GM18868 (cell line): ENCODE data around the gene PRMT2.

Experiments used
- ATAC-seq: cut with Tn5 transposase; IDR thresholded peaks from one replicate; pipeline ENCODE4 v1.9.1; 2021; ENCODE audit warnings: mild to moderate bottlenecking, moderate library complexity; ENCODE audit not compliant: unreplicated experiment

PRMT2 gene

GRCh38 chr21:46639489-46640386 lies 4.3 kb downstream of the PRMT2 start:
- ATAC-seq = no peak

DNA sequence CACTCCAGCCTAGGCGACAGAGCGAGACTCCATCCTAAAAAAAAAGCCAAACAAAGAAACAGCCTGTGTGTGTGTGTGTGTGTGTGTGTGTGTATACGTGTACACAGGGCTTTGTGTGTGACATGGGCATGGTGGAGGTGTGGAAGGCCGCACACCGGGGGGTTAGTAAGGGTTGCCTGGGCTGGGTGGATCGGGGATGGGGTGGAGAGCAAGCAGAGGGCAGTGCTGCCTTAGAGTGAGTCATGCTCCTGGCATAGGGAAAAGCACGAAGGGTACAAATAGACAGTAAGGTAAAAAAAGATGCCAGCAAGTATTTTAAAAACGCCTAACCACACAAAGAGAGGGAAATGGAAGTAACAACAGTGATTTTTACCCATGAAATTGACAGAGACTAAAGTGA lies 6.2 kb downstream of the PRMT2 start:
- no peak for ATAC-seq

- ATAC-seq = no peak
These were observed 8.1 kb downstream of the PRMT2 start for GRCh38 chr21:46643379-46644177.

DNA sequence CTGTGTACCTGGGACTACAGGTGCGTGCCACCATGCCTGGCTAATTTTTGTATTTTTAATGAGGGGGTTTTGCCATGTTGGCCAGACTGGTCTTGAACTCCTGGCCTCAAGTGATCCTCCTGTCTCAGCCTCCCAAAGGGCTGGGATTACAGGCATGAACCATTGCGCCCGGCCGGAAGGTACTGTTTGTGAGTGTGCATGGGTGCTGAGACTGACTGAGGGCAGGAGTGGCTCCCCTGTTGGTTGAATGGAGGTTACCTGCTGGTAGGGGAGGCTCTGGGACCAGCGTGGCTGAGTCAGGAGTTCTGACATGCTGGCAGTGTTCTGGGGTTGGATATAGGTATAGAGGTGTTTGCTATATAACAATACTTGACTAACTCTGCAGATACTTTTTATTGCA lies 10.4 kb downstream of the PRMT2 start:
- no peak for ATAC-seq

DNA sequence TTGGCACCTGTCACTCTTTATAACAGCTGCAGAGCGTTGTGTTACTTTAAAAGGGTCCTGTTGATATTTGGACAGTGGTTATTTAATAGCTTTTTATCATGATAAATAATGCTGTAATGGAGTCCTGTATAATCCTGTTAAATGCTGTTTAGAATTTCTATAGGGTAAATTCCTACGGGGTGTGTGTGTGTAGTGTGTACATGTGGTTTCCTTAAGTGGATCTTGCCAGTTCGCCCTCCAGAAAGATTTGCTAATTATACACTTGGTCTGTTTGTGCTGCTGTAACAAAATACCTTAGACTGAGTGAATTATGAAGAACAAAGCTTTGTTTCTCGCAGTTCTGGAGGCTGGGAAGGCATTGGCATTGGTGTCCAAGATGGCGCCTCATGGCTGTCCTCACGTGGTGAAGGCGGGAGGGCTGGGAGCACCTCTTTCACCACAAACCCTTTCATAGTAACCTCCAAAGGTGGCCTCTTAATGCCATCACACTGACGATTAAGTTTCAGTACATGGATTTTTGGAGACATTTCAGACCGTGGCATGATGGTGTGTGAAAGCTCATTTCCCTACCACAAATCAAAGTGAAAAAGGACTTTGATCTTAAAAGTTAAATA lies 11.2 kb downstream of the PRMT2 start:
- ATAC-seq = no peak

DNA sequence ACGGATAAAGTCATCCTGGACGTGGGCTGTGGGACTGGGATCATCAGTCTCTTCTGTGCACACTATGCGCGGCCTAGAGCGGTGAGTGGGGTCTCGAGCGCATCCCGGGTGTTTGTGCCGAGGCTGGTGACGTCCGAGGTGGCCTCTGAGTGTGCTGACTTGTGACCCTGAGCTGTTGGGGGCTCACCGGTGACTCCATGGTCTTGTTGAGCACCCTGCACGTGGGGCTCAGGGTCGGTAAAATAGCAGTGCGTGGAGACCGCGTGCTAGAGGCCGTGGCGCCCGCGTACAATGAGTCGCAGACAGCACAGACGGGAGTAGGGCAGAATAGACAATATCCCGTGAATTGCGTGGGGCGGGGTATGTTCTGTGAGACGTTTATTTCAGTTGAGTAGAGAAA lies 13.1 kb downstream of the PRMT2 start:
- ATAC-seq = no peak

DNA sequence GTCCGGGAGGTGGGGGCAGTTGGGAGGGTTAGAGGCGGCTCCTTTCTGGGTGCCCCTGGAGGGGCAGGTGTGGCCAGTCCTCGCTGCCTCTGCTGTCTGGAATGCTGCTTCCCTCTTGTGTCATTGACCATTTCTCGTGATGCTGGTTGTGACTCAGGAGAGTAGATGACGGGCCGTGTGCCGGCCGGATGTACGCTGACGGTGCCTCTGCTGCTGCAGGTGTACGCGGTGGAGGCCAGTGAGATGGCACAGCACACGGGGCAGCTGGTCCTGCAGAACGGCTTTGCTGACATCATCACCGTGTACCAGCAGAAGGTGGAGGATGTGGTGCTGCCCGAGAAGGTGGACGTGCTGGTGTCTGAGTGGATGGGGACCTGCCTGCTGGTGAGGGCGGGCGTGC lies 13.9 kb downstream of the PRMT2 start:
- ATAC-seq = no peak

DNA sequence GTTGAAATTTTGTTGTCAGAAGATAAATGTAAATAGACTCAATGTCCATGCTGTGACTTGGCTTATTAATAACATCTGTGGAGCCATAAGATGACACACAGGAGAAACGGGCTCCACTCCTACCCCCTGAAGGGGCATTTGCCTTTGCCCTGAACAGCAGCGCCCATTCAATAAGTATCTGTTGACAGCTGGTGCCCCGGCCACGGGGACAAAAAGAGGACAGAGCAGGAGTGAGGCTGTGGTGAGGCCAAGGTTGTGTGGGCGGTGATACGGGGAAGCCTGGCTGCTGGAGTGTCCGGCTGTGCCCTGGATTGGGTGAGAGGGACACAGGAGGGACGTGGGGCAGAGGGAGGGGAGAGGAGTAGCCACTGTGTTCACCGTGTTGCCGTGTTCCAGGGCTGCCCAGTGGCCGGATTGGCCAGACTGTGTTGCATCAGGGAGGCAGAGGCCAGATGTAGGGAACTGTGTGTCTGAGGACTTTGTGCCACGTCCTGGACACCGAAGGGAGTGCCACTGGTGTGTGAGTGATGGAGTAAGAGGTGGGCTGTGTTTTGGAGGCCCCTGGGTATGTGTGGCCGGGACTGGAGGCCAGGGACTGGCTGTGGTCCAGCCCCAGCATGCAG lies 15.1 kb downstream of the PRMT2 start:
- no peak for ATAC-seq

DNA sequence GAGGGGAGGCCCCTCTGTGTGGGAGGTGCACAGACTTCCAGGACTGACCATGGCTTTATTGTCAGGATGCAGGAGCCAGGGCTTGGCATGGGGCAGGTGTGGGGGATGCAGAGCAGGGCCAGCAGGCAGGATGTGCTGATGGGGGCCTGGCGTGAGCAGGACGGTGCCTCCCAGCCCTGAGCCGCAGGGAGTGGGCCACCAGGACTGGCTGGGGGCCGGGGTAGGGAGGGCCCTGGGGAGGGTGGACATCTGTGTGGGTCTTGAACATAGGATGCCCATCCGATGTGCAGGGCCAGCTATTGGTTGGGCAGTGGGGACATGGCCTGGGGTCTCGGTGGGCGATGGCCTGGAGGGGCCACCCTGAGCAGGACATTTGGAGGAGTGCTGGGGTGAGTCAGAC lies 15.6 kb downstream of the PRMT2 start:
- no peak for ATAC-seq

DNA sequence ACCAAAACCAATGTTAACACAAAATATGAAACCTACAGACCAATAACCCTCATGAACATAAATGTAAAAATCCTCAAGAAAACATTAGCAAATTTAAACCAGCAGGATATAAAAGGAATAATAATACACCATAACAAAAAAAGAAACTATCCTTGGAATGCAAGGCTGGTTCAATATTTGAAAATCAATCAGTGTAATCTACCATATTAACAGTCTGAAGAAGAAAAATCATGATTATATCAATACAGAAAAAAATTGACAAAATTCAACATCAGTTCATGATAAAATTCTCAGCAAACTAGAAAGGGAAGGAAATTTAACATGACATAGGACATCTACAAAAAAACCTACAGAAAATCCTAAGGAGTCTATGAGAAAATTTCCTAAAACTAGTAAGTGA lies 19.8 kb downstream of the PRMT2 start:
- no peak for ATAC-seq

DNA sequence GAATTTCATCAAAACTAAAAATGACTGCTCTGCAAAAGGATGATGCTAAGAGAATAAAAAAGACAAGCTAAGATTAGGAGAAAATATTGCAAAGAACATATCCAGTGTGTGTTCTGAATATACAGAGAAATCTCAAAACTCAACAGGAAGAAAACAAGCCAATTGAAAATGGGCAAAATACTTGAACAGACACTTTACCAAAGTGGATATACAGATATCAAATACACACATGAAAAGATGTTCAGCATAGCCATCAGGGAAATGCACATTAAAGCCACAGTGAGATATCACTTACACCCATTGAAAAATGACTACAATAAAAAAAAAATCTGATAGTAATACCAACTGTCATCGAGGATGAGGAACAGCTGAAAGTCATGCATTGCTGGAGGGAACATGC lies 21.3 kb downstream of the PRMT2 start:
- ATAC-seq = no peak

DNA sequence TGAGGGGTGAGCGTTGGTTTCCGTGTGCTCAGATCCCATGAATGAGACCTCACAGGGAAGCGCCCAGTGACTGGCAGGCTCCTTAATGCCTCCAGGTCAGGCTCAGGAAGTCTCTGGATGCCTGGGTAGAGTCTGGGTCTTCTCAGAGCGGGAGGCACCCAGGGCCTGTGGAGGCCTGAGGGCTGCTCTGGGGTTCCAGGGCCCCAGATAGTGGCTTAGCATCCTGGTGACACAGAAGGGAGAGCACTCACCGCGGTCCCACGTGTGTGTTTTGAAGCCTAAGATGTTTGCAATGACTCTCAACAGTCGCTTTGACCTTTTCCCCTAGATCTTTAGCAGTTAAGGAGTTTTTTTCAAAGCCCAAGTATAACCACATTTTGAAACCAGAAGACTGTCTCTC lies 25.0 kb downstream of the PRMT2 start:
- no peak for ATAC-seq

- ATAC-seq = no peak
These were observed 25.7 kb downstream of the PRMT2 start for GRCh38 chr21:46661211-46661625.

GRCh38 chr21:46661642-46662366 lies 26.3 kb downstream of the PRMT2 start:
- no peak for ATAC-seq

DNA sequence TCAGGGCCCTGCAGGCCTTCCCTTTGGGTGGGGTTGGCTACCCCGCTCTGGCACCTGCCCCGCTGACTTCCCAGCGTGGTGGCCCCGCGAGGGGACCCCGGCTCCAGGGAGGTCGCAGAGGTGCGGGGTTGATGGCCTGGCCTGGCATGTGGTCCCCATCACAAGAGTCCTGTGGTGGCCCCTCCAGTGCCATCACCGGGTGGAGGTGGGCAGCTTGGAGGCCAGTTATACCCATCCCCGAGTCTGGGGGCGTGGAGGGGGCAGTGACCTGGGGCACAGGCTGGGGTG lies 26.8 kb downstream of the PRMT2 start:
- no peak for ATAC-seq

DNA sequence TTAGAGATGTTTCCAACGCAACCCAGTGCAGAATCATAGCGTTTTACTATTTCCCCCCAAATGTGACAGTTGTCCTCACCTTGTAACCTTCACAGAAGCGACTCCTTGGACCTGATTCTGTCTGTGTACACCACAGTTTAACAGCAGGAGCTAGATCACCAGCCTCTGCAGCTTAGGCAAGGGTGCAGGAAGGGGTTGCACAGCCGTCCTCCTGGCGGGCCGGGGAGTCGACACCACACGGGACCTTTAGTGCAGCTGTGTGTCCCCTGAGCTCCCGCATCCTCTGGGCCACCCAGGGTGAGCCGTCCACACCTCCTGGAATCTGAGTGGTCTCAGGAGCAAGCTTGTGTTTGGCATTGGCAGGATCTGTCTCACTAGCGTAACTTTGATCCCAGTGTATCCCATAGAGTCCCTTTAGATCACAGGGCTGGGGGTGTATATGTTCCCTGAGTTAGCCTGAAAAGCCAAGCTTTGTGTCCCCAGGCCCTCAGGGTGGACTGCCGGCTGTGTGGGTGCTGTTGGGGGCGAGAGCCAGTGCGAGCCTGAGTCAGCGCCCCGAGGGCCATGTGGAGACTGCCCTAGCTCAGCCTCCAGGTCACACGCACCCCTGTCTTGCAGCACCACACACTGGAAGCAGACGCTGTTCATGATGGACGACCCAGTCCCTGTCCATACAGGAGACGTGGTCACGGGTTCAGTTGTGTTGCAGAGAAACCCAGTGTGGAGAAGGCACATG lies 27.5 kb downstream of the PRMT2 start:
- ATAC-seq = no peak

DNA sequence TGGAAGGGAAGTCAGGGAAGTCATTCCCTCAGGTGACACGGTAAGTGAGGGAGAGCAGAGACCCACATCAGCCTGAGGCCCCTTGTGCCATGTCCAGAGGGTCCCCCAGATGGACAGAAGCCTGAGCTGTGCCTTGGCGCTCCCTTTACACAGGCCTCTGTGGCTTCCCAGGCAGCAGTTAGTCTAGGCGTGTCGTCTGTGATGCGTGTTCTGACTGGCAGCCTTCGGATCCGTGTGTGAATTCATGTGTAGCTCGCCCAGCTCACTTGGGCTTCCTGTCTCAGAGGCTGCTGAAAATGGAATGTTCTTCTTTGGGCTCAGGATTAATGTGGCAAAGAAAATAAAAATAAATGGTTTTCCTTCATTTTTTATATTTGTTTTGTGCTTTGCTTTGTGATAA lies 28.3 kb downstream of the PRMT2 start:
- no peak for ATAC-seq

DNA sequence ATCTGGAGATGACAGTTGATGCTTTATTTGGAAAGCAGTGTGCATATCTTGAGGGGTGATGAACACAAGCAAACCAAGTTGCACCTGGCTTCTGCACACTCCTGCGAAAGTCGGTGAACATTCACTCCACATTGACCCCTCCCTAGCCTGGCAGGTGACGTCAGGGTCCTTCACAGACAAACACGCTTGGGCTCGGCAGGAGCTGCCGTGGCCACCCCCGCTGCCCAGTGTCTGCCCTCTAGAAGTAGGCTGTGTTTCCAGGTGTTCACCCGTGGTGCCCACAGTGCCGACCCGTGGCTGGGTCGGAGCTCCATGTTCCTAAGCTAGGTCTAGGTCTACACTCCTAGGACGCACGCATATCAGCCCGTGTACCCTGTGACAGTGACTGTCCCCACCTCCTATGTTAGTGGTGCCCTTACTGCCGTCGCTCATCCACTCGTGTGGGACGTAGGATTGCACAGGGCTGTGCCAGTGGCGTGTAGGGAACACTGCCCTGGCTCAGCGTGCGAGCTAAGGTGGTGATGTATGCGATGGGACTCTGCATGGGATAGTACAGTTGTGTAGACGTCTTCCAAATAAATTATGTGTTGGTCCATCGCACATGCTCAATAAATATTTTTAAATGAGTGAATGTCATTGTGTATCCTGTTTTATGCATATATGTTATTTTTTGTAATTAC lies 29.0 kb downstream of the PRMT2 start:
- ATAC-seq = no peak

- ATAC-seq = no peak
These were observed 30.1 kb downstream of the PRMT2 start for GRCh38 chr21:46665566-46665965.
